Muscle of arm (tissue), 12 donors: Measurements from ENCODE around the gene GREB1. TPM values are rescaled to one million over a fixed set of nuclear protein-coding genes. Genes with fewer than 3 reads are reported as not detected.

ENCODE experiments used
- DNase-seq: peaks from one replicate; pipeline ENCODE4 v3.0.0-alpha.2; 2013
- polyA plus RNA-seq, 12 donors: library from polyadenylated mRNA; unstranded; fragments of 120-200 nt; gene quantifications; one replicate each; pipeline ENCODE4 v1.2.1, GENCODE V29; 2013; ENCODE audit not compliant: insufficient read length in 12 of 12

Gene GREB1
- polyA plus RNA-seq, 12 donors = 9.0 to 18.8 (median 11.4) TPM; not detected in 1

GRCh38 chr2:11535899-11536344, 2.1 kb downstream of the GREB1 start:
- DNase-seq = no peak

GRCh38 chr2:11537951-11538350, 4.1 kb downstream of the GREB1 start:
- DNase-seq = no peak

- no peak for DNase-seq
Observed at GRCh38 chr2:11539317-11540147, 5.7 kb downstream of the GREB1 start.

- DNase-seq = peak; percentile 42
Observed at GRCh38 chr2:11540148-11540995, 6.5 kb downstream of the GREB1 start.

GRCh38 chr2:11540996-11541692, 7.3 kb downstream of the GREB1 start:
- no peak for DNase-seq

GRCh38 chr2:11541693-11542274, 7.9 kb downstream of the GREB1 start:
- DNase-seq = no peak

GRCh38 chr2:11542275-11542819, 8.5 kb downstream of the GREB1 start:
- DNase-seq = no peak

- DNase-seq = no peak
Observed at GRCh38 chr2:11543337-11544216, 9.7 kb downstream of the GREB1 start.

GRCh38 chr2:11546072-11546471, 12.2 kb downstream of the GREB1 start:
- no peak for DNase-seq

GRCh38 chr2:11547912-11548497, 14.2 kb downstream of the GREB1 start:
- DNase-seq = no peak

- DNase-seq = no peak
Observed at GRCh38 chr2:11550302-11550701, 16.5 kb downstream of the GREB1 start.

- no peak for DNase-seq
Observed at GRCh38 chr2:11550901-11551568, 17.2 kb downstream of the GREB1 start.

GRCh38 chr2:11551569-11552259, 17.9 kb downstream of the GREB1 start:
- DNase-seq = no peak

- no peak for DNase-seq
Observed at GRCh38 chr2:11552260-11552638, 18.4 kb downstream of the GREB1 start.

GRCh38 chr2:11553661-11554398, 20.0 kb downstream of the GREB1 start:
- DNase-seq = no peak

GRCh38 chr2:11554399-11554716, 20.5 kb downstream of the GREB1 start:
- no peak for DNase-seq

GRCh38 chr2:11556101-11556806, 22.4 kb downstream of the GREB1 start:
- no peak for DNase-seq
